ENCODE results near the gene NKX2-2.

DNA sequence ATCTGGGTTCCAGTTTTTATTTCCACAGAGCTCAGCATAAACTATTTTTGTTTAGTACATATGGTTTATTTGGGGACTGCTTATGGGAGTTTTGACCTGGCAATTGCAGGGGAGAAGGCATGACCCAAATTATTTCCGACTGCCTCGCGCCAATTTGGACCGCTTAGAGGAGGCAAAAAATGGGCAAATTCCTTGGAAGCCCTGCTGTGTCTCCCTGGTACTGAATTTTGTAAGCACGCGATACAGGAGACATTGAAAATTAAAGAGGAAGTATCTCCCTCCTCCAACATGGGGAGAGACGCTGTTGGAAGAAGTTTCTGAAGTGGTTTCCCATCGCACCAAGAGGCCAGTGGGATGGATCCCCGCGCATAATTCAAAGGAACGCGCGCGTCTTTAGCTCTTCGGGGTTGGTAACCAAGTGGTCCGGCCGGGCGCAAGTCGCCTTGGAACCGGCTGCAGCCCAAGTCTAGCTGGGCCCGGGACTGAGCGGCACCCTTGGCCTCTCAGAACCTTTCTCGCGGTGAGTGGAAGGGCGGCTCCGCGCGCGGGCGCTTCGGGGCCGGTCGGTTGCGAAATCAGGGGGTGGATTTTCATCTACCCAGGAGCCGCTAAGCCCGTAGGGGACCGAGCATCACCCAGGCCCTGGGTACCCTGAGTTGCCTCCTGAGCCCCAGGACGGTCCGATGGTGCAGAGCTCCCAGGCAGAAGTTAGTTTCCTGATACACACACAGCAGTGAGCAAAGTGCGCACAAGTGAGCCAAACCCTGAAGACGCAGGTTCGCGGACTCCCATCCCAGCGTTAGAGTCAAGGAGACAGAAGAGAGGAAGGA is 6.2 kb downstream of the NKX2-2 start:
- TF ChIP-seq, protein P1, sequence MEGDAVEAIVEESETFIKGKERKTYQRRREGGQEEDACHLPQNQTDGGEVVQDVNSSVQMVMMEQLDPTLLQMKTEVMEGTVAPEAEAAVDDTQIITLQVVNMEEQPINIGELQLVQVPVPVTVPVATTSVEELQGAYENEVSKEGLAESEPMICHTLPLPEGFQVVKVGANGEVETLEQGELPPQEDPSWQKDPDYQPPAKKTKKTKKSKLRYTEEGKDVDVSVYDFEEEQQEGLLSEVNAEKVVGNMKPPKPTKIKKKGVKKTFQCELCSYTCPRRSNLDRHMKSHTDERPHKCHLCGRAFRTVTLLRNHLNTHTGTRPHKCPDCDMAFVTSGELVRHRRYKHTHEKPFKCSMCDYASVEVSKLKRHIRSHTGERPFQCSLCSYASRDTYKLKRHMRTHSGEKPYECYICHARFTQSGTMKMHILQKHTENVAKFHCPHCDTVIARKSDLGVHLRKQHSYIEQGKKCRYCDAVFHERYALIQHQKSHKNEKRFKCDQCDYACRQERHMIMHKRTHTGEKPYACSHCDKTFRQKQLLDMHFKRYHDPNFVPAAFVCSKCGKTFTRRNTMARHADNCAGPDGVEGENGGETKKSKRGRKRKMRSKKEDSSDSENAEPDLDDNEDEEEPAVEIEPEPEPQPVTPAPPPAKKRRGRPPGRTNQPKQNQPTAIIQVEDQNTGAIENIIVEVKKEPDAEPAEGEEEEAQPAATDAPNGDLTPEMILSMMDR (IDR thresholded peaks at IDR 0.05; ENCODE audit: borderline replicate concordance, extremely low read depth, low read length, poor library complexity, severe bottlenecking), result no peak
- no peak for TF ChIP-seq EZH2 (IDR thresholded peaks at IDR 0.05; ENCODE audit: borderline replicate concordance, low read depth, low read length, severe bottlenecking)

All from DND-41 (cell line).